ENCODE results near the gene FMNL3.
"Not testable (repeated sequence)": the region's sequence is repeated elsewhere in the genome, so short reads cannot be mapped to it uniquely, and the experiment has no call there.

Gene FMNL3

GRCh38 chr12:49632986-49633702 is 74.1 kb downstream of the FMNL3 start:
- no peak for DNase-seq (ENCODE audit: low read depth in 4 of 4, low spot score in 1 of 4)

- DNase-seq (ENCODE audit: low read depth in 4 of 4, low spot score in 1 of 4), result no peak
These were observed 74.8 kb downstream of the FMNL3 start for GRCh38 chr12:49632401-49632800.

DNA sequence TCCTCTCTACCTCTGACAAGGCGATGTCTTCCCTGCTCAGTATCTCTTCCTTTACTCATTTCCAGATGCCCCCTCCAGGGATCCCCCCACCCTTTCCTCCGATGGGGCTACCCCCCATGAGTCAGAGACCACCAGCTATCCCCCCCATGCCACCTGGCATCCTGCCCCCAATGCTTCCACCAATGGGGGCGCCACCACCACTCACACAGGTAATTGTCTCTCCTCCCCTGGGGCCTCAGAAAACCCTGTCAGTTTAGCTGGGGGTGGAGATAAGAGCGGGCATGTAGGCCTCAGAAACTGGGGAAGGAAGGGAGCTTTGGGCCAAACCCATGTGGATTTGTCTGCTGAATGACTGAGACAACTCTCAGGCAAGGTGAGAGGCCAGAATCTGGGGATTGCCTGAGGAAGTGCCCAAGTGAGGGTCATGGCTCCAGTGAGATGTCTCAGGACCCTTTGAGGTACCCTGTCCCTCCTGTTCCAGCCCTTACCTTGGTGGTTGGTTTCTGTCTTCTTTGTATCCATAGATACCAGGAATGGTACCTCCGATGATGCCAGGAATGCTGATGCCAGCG is 75.8 kb downstream of the FMNL3 start:
- DNase-seq (ENCODE audit: low read depth in 4 of 4, low spot score in 1 of 4), result no peak

- DNase-seq (ENCODE audit: low read depth in 4 of 4, low spot score in 1 of 4), result no peak
These were observed 79.3 kb downstream of the FMNL3 start for GRCh38 chr12:49627752-49628360.

- DNase-seq (ENCODE audit: low read depth in 4 of 4, low spot score in 1 of 4), result no peak
These were observed 80.4 kb downstream of the FMNL3 start for GRCh38 chr12:49626836-49627235.

DNA sequence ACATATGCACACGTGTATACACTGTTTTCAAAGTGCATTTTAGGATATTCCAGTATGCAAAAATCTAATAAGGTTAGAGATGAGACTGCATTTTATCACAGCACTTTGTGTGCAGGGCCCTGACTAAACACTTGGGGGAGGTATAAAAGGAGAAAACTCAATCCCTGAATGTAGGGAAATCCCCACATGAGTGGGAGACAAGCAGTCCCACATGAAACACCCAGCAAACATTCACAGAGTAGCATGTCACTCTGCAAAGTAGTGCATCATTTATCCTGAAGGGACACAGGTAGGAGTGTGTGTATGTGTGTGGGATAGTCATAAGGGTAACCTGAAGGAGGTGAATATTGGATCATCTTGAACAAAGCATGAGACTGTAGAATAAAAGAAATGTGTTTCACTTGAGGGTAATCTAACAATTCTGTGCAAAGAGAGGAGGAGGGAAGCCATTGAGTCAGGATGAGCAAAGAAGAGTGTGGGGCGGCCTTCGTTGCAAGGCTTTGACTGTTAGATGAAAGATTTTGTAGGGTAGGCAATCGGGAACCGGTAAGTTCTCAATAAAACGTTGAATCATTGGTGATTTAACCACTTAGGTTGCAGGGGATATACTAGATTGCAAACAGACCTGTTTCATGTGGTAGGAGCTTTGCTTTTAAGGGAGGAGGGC is 80.9 kb downstream of the FMNL3 start:
- no peak for DNase-seq (ENCODE audit: low read depth in 4 of 4, low spot score in 1 of 4)

- DNase-seq (ENCODE audit: low read depth in 4 of 4, low spot score in 1 of 4), result no peak
These were observed 82.2 kb downstream of the FMNL3 start for GRCh38 chr12:49624921-49625577.

GRCh38 chr12:49623142-49623904 is 83.9 kb downstream of the FMNL3 start, which contains the start of gene PRPF40B:
PRPF40B (plus strand) TSS chr12:49623561; CDS start chr12:49623591, 30 bp downstream.
- peak; percentile 54 to 80 (median 68) for DNase-seq (ENCODE audit: low read depth in 4 of 4, low spot score in 1 of 4)

DNA sequence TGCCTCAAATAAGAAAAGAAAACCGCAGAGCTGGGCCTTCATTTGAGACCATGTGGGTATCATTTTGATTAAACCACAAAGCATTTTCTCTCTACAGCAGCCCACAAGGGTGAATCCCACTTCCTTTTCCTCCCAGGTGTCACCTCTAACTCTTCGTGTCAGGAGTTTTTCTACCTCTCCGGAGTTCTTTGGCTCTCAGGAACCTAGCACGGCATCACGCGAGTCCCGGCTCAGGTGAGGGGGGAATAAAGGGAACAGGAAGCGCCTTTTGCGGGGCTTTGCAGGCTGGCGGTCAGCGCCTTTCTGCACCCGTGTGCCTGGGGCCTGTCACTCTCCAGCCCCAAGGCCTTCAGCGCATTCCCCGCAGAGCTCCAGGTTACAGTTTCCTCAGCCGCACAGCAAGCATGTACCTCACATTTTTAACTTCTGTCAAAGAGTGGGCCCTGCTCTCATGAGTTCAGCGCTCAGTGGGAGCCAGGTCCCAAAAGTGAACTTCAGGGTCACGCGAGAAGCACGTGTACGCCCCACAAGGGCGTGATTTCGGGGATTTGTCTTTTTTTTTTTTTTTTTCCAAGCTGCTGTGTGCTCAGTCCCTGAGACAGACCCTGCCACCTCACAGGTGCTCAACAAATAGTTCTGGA is 84.6 kb downstream of the FMNL3 start:
- DNase-seq (ENCODE audit: low read depth in 4 of 4, low spot score in 1 of 4), result peak in 2 of 4 experiments; percentile 25 to 40

GRCh38 chr12:49621651-49622500 is 85.3 kb downstream of the FMNL3 start:
- no peak for DNase-seq (ENCODE audit: low read depth in 4 of 4, low spot score in 1 of 4)

DNA sequence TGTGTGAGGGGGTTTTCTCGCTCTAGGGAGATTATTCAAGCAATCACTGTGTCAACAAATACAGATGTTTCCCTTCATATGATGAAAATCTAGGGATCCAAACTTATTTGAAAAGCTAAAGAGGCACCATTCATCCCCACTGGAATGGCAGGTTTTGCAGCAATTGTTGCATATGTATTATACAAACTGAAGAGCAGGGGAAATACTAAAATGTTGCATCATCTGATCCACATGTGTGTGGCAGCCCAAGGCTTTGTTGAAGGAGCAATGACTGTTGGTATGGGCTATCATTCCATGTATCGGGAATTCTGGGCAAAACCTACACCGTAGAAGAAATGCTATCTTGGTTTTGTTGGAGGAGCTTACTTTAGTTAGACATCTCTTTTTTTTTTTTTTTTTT is 87.9 kb downstream of the FMNL3 start:
- DNase-seq (ENCODE audit: low read depth in 4 of 4, low spot score in 1 of 4), result no peak

DNA sequence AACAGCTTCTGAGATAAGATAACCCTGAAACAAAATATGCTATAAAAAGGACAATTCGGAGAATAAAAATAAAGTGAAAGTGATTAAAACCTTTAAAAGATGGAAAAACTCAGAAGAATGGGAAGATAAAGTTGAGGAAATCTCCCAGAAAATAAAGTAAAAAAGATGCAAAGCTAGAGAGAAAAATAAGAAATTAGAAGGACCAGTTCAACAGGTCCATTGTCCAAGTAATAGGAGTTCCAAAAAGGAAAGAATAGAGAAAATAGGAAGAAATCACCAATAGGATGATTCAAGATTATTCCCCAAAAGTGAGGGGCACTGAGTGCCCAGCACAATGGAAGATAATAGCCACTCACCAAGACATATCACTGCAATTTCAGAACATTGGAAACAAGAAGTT is 88.6 kb downstream of the FMNL3 start:
- DNase-seq (ENCODE audit: low read depth in 4 of 4, low spot score in 1 of 4), result no peak

DNA sequence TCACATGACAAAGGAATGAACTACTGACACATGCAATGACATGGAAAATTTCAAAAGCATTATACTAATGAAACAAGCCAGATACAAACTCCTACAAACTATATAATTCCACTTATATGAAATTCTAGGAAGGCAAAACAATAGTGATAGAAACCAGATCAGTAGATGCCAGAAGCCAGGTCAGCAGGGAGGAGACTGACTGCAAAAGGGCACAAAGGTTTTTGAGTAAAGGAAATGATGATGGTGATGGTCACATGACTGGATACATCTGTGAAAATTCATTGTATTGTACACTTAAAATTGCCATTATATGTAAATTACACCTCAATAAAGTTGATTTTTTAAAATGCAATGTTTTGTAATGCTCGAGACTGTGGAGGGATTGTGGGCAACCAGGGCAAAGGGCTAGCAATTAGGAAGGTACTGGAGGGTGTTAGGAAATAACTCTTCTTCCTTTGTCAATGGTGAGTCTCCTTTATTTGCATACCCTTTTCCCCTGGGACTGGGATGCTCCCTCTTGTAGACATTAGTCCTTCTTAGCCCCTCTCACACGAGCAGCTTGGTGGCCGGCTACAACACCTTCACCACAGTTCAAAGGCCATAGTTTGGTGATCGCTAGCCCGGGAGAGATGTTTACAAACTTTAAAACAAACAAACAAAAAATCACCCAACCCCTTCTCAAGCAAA is 90.5 kb downstream of the FMNL3 start:
- no peak for DNase-seq (ENCODE audit: low read depth in 4 of 4, low spot score in 1 of 4)

DNA sequence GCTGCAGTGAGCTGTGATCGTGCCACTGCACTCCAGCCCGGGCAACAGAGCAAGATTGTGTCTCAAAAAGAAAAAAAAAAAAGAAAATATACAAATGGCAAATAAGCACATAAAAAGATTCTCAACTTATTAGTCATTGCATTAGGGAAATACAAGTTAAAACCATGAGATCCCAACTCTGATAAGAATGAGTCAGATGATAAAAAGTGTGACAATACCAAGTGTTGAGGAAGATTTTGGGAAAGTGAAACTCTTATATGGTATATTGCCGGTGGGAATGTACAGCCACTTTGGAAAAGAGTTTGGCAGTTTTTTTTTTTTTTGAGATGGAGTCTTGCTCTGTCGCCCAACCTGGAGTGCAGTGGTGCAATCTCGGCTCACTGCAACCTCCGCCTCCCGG is 91.5 kb downstream of the FMNL3 start:
- DNase-seq (ENCODE audit: low read depth in 4 of 4, low spot score in 1 of 4), result no peak

- DNase-seq (ENCODE audit: low read depth in 4 of 4, low spot score in 1 of 4), result no peak
These were observed 95.0 kb downstream of the FMNL3 start for GRCh38 chr12:49612210-49612609.

DNA sequence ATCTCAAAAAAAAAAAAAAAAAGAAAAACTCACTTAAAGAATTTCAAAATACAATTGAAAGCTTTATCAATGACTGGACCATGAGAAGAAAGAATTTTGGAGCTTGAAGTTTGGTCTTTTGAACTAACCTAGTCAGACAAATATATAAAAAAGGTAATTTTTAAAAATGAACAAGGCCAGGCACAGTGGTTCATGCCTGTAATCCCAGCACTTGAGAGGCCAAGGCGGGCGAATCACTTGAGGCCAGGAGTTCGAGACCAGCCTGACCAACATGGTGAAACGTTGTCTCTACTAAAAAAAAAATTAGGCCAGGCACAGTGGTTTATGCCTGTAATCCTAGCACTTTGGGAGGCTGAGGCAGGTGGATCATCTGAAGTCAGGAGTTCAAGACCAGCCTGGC is 96.4 kb downstream of the FMNL3 start:
- not testable (repeated sequence) for DNase-seq (ENCODE audit: low read depth in 4 of 4, low spot score in 1 of 4)

DNA sequence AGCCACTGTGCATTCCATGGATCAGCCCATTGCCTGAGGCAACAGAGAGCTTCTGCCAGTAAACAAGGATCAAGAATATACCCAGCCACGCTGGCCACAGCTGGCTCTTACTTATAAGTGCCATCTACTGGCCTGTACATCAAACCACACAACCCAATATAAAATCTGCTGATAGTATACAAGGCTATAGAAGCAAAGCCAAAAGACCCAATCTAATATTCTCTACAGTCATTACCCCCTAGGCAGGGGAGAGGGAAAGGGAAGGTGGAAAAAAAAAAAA is 97.4 kb downstream of the FMNL3 start:
- no peak for DNase-seq (ENCODE audit: low read depth in 4 of 4, low spot score in 1 of 4)

- no peak for DNase-seq (ENCODE audit: low read depth in 4 of 4, low spot score in 1 of 4)
These were observed 97.9 kb downstream of the FMNL3 start for GRCh38 chr12:49609059-49609874.

Measured in stimulated activated CD4-positive, alpha-beta T cell treated with anti-CD3 and anti-CD28 coated beads, Interleukin-1b, Interleukin-23, amount 100 ng/mL, for 24 hours (primary cell).